Osteoblast (primary cell): ENCODE data around the gene TMC6. TPM values are rescaled to one million over a fixed set of nuclear protein-coding genes. Genes with fewer than 3 reads are reported as not detected.

Experiments used
- DNase-seq: peaks from one replicate; pipeline ENCODE4 v3.0.0; 2011; ENCODE audit warnings: low spot score, mixed read lengths; ENCODE audit not compliant: insufficient read length; ENCODE audit errors: missing footprints
- H2AFZ ChIP-seq: 2 replicates; pipeline ENCODE4 v1.6.0; 2011; ENCODE audit warnings: mild to moderate bottlenecking, low read length
- H3K27ac ChIP-seq: 2 replicates; pipeline ENCODE4 v1.5.1; 2011; ENCODE audit warnings: mild to moderate bottlenecking, low read depth, low read length, moderate library complexity
- H3K27me3 ChIP-seq: 2 replicates; pipeline ENCODE4 v1.6.0; 2012; ENCODE audit warnings: mild to moderate bottlenecking, control low read depth, inconsistent platforms, low read length, moderate library complexity; ENCODE audit not compliant: insufficient read depth
- H3K36me3 ChIP-seq: 2 replicates; pipeline ENCODE4 v1.5.1; 2011; ENCODE audit warnings: mild to moderate bottlenecking, low read length, control low read depth, moderate library complexity; ENCODE audit not compliant: insufficient read depth
- H3K4me1 ChIP-seq: 2 replicates; pipeline ENCODE4 v1.5.1; 2011; ENCODE audit warnings: mild to moderate bottlenecking, low read length, control low read depth, moderate library complexity; ENCODE audit not compliant: insufficient read depth
- H3K4me2 ChIP-seq: 2 replicates; pipeline ENCODE4 v1.6.0; 2011; ENCODE audit warnings: mild to moderate bottlenecking, low read length; ENCODE audit not compliant: insufficient read depth
- H3K4me3 ChIP-seq: fragments of 200-600 bp; sonication (generic); 3 replicates; pipeline ENCODE4 v1.5.1; 2012; ENCODE audit warnings: mild to moderate bottlenecking, low read length, inconsistent platforms; ENCODE audit not compliant: insufficient read depth
- H3K79me2 ChIP-seq: 2 replicates; pipeline ENCODE4 v1.6.0; 2012; ENCODE audit warnings: mild to moderate bottlenecking, low read length, control low read depth, inconsistent platforms; ENCODE audit not compliant: insufficient read depth
- H3K9me3 ChIP-seq: 2 replicates; pipeline ENCODE4 v1.5.1; 2011; ENCODE audit warnings: low read depth, low read length, control low read depth
- H4K20me1 ChIP-seq: 2 replicates; pipeline ENCODE4 v1.6.0; 2012; ENCODE audit warnings: mild to moderate bottlenecking, low read length, control low read depth; ENCODE audit not compliant: insufficient read depth
- small RNA-seq: library from RNA; depleted of rRNA; stranded (forward); fragments of <200 nt; gene quantifications from one replicate; pipeline ENCODE3, GENCODE V24; 2012
- total RNA-seq: library from RNA; depleted of rRNA; stranded (reverse); fragments of >200 nt; gene quantifications from 2 replicates; pipeline ENCODE4 v1.2.3, GENCODE V29; 2012
- TF ChIP-seq, protein P1 (sequence below): IDR thresholded peaks from 2 replicates; pipeline ENCODE4 v1.5.1; 2011; ENCODE audit warnings: mild to moderate bottlenecking, low read depth, low read length, moderate library complexity; ENCODE audit errors: extremely low read depth

TMC6 gene
- total RNA-seq, 1 donor, result under 0.01 TPM

DNA sequence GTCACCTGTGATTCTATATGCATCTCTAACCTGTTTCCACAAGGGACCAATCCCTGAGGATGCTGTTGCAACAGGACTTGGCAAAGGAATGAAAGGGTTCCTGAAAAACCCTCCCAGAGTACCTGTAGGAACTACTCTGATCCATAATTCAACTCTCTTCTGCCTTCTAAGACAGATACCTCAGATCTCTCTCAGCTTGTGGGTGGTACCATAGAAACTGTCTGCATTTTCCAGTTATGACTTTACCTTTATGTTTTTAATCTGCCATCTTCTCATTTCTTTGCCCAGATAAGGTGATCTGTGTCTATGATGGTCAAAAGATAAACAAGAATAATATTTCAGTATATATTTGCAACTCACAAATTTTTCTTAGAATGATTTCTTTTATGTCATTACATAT lies 65.1 kb downstream of the TMC6 start:
- Histone ChIP-seq H4K20me1 (no peaks in the 10 kb centered on the region), H3K4me2 (no peak overlapping the region), H3K36me3 (no peaks in the 10 kb centered on the region), H3K4me1 (peaks cover 5% of the 10 kb centered on the region), H3K9me3 (no peaks in the 10 kb centered on the region), H2AFZ (no peak overlapping the region), H3K27me3 (no peaks in the 10 kb centered on the region), H3K4me3 (no peak overlapping the region), H3K27ac (no peak overlapping the region), H3K79me2 (no peaks in the 10 kb centered on the region)
- TF ChIP-seq, protein P1, sequence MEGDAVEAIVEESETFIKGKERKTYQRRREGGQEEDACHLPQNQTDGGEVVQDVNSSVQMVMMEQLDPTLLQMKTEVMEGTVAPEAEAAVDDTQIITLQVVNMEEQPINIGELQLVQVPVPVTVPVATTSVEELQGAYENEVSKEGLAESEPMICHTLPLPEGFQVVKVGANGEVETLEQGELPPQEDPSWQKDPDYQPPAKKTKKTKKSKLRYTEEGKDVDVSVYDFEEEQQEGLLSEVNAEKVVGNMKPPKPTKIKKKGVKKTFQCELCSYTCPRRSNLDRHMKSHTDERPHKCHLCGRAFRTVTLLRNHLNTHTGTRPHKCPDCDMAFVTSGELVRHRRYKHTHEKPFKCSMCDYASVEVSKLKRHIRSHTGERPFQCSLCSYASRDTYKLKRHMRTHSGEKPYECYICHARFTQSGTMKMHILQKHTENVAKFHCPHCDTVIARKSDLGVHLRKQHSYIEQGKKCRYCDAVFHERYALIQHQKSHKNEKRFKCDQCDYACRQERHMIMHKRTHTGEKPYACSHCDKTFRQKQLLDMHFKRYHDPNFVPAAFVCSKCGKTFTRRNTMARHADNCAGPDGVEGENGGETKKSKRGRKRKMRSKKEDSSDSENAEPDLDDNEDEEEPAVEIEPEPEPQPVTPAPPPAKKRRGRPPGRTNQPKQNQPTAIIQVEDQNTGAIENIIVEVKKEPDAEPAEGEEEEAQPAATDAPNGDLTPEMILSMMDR, result no peak
- no peak for DNase-seq

DNA sequence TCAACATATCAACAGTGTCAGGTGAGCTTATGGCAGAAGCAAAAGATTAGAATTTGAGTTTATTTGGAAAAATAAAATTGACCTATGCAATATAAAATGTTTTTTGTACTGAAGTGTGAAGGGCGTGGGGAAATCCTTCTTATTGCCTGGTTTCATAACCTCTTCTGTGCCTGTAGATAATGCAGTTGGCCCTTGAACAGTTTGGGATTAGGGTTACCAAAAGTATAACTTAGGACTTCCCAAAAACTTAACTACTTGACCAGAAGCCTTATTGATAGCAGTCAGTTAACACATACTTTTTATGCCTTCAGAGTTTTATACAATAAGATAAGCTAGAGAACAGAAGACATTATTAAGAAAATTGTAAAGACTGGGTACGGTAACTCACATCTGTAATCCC lies 66.0 kb downstream of the TMC6 start:
- Histone ChIP-seq H3K4me2 (no peak overlapping the region), H3K4me3 (no peak overlapping the region), H2AFZ (no peak overlapping the region), H3K27ac (no peak overlapping the region), H3K9me3 (no peaks in the 10 kb centered on the region), H3K79me2 (no peaks in the 10 kb centered on the region), H3K4me1 (peaks cover 5% of the 10 kb centered on the region), H3K36me3 (no peaks in the 10 kb centered on the region), H4K20me1 (no peaks in the 10 kb centered on the region), H3K27me3 (no peaks in the 10 kb centered on the region)
- TF ChIP-seq, protein P1, result no peak
- DNase-seq, result no peak

Small RNA genes lying within 50 kb of the gene (small RNA-seq; reads per million reads assigned to genes)
- not detected for gene RNU6-625P

Other genes starting within 250 kb of the TMC6 start
- gene TNRC6C, start 170.1 kb downstream of the TMC6 start, total RNA-seq, result 6.2 and 6.5 TPM in 2 replicates
- gene TMC8, start 2.0 kb upstream of the TMC6 start, total RNA-seq, result not detected in 2 replicates
- not detected in 2 replicates for gene C17orf99, start 17.6 kb upstream of the TMC6 start, total RNA-seq
- 1.5 and 3.3 TPM in 2 replicates for gene SYNGR2, start 39.8 kb upstream of the TMC6 start, total RNA-seq
- gene TK1, start 58.3 kb upstream of the TMC6 start, total RNA-seq, result 17.7 and 23.9 TPM in 2 replicates
- 20.0 and 23.2 TPM in 2 replicates for gene AFMID, start 58.6 kb upstream of the TMC6 start, total RNA-seq
- 8.0 and 11.5 TPM in 2 replicates for gene BIRC5, start 85.5 kb upstream of the TMC6 start, total RNA-seq
- gene TMEM235, start 102.9 kb upstream of the TMC6 start, total RNA-seq, result not detected in 2 replicates
- 78.1 and 95.2 TPM in 2 replicates for gene SOCS3, start 231.3 kb upstream of the TMC6 start, total RNA-seq
- gene PGS1, start 249.9 kb upstream of the TMC6 start, total RNA-seq, result 34.4 and 39.5 TPM in 2 replicates